ENCODE data around the gene NUDT17. TPM values are rescaled to one million over a fixed set of nuclear protein-coding genes. Genes with fewer than 3 reads are reported as not detected.
A peak's percentile ranks its signal among the peaks of the same experiment; 100 is the strongest.
"Not testable (repeated sequence)": the region's sequence is repeated elsewhere in the genome, so short reads cannot be mapped to it uniquely, and the experiment has no call there.

The NUDT17 gene
- total RNA-seq, 4 donors from 2014 or later = 1.1 to 3.8 (median 1.8) TPM

DNA sequence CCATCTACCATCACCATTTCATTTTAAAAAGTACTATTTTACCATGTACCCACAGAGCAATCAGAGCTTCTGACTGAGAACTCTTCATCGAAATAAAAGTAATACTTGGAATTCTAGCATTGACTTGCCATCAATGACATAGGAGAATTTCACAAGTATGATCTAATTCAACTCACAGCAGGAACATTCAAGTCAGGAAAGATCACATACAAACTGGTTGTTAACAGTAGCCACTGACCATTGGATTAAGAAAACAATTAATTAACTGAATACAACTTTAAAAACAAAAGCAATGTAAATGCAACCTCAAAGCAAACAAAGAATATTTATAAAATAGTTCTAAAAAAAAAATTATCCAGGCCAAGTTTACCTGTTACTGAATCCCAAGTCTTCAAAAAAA lies 40.4 kb upstream of the NUDT17 start:
- Histone ChIP-seq H3K27ac (no peak overlapping the region), H3K9me3 (no peaks in the 10 kb centered on the region), H3K4me1 (peaks cover 0 to 24% (median 5%) of the 10 kb centered on the region in 3 donors), H3K4me3 (no peak overlapping the region), H3K36me3 (no peaks in the 10 kb centered on the region), H3K27me3 (no peaks in the 10 kb centered on the region)
- intact Hi-C loops (cut with DNase I) = no loop called here
- WGBS, 2 donors = 81 to 89% methylated on average over 1 of the region's 1 CpG
- TF ChIP-seq, protein P1, sequence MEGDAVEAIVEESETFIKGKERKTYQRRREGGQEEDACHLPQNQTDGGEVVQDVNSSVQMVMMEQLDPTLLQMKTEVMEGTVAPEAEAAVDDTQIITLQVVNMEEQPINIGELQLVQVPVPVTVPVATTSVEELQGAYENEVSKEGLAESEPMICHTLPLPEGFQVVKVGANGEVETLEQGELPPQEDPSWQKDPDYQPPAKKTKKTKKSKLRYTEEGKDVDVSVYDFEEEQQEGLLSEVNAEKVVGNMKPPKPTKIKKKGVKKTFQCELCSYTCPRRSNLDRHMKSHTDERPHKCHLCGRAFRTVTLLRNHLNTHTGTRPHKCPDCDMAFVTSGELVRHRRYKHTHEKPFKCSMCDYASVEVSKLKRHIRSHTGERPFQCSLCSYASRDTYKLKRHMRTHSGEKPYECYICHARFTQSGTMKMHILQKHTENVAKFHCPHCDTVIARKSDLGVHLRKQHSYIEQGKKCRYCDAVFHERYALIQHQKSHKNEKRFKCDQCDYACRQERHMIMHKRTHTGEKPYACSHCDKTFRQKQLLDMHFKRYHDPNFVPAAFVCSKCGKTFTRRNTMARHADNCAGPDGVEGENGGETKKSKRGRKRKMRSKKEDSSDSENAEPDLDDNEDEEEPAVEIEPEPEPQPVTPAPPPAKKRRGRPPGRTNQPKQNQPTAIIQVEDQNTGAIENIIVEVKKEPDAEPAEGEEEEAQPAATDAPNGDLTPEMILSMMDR (IDR thresholded peaks at IDR 0.05) = no peak
- TF ChIP-seq POLR2A (IDR thresholded peaks at IDR 0.05) = no peak
- DNase-seq = no peak

DNA sequence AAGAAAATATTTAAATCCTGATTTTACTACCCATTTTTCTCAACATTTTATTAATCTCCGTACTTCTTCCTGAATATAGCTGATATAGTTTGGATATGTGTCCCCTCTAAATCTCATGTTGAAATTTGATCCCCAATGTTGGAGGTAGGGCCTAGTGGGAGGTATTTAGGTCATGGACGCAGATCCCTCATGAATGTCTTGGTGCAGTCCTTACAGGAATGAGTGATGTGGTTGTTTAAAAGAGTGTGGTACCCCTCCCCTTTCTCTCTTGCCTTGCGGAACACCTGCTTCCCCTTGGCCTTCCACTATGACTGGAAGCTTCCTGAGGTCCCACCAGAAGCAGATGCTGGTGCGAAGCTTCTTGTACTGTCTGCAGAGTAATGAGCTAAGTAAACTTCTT lies 39.0 kb upstream of the NUDT17 start:
- no peak for DNase-seq
- WGBS, 2 donors = 93 to 95% methylated on average over 3 to 4 of the region's 4 CpGs
- Histone ChIP-seq H3K4me3 (no peak overlapping the region), H3K27ac (no peak overlapping the region), H3K9me3 (no peaks in the 10 kb centered on the region), H3K27me3 (no peaks in the 10 kb centered on the region), H3K4me1 (peaks cover 0 to 13% (median 5%) of the 10 kb centered on the region in 3 donors), H3K36me3 (no peaks in the 10 kb centered on the region)
- TF ChIP-seq, protein P1 (IDR thresholded peaks at IDR 0.05) = no peak
- TF ChIP-seq POLR2A (IDR thresholded peaks at IDR 0.05) = no peak
- intact Hi-C loops (cut with DNase I) = no loop called here

DNA sequence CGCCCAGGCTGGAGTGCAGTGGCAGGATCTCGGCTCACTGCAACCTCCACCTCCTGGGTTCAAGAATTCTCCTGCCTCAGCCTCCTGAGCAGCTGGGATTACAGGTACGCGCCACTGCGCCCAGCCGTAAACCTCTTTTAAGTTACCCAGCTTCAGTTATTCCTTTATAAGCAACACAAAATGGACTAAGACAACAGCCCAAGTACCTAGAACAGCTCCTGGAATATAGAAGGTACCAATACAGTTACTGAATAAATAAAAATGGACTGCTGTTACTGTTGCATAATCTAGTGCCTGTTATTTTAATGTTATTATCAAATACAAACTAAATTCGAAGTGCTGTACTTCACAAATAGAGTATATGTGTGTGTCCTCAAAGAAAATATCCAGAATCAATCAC lies 38.6 kb upstream of the NUDT17 start:
- Histone ChIP-seq H3K4me3 (no peak overlapping the region), H3K27me3 (no peaks in the 10 kb centered on the region), H3K27ac (no peak overlapping the region), H3K9me3 (no peaks in the 10 kb centered on the region), H3K4me1 (peaks cover 0 to 13% (median 5%) of the 10 kb centered on the region in 3 donors), H3K36me3 (no peaks in the 10 kb centered on the region)
- no peak for TF ChIP-seq POLR2A (IDR thresholded peaks at IDR 0.05)
- TF ChIP-seq, protein P1 (IDR thresholded peaks at IDR 0.05) = no peak
- intact Hi-C loops (cut with DNase I) = no loop called here
- no peak for DNase-seq
- WGBS, 2 donors = 96% methylated on average over 7 of the region's 7 CpGs

DNA sequence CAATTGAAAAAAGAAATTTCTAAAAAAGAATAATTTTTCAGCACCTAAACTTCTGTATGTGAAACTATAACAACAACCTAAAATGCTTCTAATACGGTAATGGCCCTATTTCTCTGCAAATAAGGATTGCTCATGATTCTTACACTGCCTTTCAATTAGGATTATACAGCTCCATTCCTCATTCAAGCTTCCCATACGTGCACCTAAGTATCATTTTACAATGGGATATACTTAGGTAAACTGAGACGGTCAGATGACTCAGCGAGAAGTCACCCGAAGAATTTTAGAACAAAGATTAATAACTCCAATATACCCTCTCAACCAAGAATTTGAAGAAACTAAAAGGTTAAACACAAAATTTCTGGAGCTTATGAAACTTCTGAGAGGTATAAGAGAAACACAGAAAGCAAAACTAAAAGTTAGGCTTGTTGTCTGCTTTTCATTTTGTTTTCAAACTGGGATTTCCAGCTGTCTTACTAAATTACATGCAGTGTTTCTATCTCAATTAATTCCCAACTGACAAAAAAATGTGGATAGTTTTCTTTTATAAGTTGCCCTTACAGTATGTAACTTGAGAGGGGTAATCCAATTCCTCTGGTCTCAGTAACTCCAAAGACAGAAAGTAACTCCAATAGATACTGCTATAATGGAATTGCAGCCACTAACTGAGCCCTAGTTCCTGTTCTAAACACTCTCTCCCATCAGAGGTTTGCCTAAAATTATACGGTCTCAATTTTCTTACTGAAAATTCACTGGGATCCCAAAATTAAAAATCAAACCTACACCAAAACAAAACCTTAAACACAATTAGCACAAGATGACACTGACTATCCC lies 32.2 kb upstream of the NUDT17 start:
- 42 to 49% methylated on average over 2 to 6 of the region's 6 CpGs for WGBS, 2 donors

DNA sequence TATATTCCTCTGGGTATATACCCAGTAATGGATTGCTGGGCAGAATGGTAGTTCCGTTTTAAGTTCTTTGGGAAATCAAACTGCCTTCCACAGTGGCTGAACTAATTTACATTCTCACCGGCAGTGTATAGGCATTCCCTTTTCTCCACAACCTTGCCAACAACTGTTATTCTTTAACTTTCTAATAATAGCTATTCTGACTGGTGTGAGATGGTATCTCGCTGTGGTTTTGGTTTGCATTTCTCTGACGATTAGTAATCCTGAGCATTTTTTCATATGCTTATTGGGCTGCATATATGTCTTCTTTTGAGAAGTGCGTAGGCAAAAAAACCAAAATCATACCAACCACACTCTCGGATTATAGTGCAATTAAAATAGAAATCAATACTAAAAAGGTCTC lies 27.3 kb upstream of the NUDT17 start:
- H3K4me3 ChIP-seq; H3K36me3 ChIP-seq; DNase-seq; H3K27me3 ChIP-seq; H3K9me3 ChIP-seq; H3K4me1 ChIP-seq; H3K27ac ChIP-seq; intact Hi-C loops (cut with DNase I): not testable (repeated sequence)
- 34 to 63% methylated on average over 2 of the region's 6 CpGs for WGBS, 2 donors

More for the DNA sequence above, 32.2 kb upstream of the NUDT17 start:
- H3K4me3 ChIP-seq; intact Hi-C loops (cut with DNase I); H3K27me3 ChIP-seq; DNase-seq; H3K36me3 ChIP-seq; H3K4me1 ChIP-seq; H3K27ac ChIP-seq; H3K9me3 ChIP-seq: not testable (repeated sequence)

DNA sequence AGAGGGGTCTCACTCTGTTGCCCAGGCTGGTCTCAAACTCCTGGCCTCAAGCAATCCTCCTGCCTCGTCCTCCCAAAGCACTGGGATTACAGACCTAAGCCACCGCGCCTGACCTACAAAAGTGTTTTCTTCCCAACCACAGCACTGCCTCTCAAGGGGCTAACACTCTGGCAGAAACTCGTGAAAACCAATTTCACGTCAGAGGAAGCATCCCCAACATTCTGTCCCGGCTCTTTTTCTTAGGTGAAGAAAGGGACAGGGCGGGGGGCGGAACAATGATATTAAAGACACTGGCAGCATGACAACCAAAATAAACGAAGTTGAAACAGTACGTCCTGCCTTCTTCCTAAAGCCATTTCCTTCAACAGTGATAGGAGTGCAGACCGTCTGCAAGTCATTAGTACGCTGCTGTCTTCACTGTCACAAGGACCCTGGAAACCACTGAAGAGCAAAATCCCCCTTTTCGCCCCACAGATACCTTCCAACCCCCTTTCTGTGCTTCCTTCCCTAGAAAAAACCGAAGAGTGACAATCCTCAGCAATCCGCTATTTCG lies 22.6 kb upstream of the NUDT17 start:
- H3K9me3 ChIP-seq; H3K27me3 ChIP-seq; DNase-seq; intact Hi-C loops (cut with DNase I): not testable (repeated sequence)
- Histone ChIP-seq H3K36me3 (peaks cover 12 to 21% (median 14%) of the 10 kb centered on the region in 3 donors), H3K27ac (peak overlapping the region in 1 of 4 donors; percentile 58), H3K4me3 (peak overlapping the region in 2 of 4 donors; percentile 70 to 95), H3K4me1 (peaks cover 0 to 27% (median 11%) of the 10 kb centered on the region in 3 donors)
- 20% methylated on average over 5 of the region's 16 CpGs; no CpG with 5 or more reads in 1 of the 2 donors for WGBS, 2 donors

All from esophagus squamous epithelium (tissue), 5 donors.